NCI-H524 (cell line): ENCODE results near the gene ADAMTS16.
"Not testable (repeated sequence)": the region's sequence is repeated elsewhere in the genome, so short reads cannot be mapped to it uniquely, and the experiment has no call there.

Experiments
- DNase-seq, 2 experiments: peaks; one replicate each; lab custom pipeline; 2025; lab: John Stamatoyannopoulos, UW

Gene ADAMTS16, protein sequence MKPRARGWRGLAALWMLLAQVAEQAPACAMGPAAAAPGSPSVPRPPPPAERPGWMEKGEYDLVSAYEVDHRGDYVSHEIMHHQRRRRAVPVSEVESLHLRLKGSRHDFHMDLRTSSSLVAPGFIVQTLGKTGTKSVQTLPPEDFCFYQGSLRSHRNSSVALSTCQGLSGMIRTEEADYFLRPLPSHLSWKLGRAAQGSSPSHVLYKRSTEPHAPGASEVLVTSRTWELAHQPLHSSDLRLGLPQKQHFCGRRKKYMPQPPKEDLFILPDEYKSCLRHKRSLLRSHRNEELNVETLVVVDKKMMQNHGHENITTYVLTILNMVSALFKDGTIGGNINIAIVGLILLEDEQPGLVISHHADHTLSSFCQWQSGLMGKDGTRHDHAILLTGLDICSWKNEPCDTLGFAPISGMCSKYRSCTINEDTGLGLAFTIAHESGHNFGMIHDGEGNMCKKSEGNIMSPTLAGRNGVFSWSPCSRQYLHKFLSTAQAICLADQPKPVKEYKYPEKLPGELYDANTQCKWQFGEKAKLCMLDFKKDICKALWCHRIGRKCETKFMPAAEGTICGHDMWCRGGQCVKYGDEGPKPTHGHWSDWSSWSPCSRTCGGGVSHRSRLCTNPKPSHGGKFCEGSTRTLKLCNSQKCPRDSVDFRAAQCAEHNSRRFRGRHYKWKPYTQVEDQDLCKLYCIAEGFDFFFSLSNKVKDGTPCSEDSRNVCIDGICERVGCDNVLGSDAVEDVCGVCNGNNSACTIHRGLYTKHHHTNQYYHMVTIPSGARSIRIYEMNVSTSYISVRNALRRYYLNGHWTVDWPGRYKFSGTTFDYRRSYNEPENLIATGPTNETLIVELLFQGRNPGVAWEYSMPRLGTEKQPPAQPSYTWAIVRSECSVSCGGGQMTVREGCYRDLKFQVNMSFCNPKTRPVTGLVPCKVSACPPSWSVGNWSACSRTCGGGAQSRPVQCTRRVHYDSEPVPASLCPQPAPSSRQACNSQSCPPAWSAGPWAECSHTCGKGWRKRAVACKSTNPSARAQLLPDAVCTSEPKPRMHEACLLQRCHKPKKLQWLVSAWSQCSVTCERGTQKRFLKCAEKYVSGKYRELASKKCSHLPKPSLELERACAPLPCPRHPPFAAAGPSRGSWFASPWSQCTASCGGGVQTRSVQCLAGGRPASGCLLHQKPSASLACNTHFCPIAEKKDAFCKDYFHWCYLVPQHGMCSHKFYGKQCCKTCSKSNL

DNA sequence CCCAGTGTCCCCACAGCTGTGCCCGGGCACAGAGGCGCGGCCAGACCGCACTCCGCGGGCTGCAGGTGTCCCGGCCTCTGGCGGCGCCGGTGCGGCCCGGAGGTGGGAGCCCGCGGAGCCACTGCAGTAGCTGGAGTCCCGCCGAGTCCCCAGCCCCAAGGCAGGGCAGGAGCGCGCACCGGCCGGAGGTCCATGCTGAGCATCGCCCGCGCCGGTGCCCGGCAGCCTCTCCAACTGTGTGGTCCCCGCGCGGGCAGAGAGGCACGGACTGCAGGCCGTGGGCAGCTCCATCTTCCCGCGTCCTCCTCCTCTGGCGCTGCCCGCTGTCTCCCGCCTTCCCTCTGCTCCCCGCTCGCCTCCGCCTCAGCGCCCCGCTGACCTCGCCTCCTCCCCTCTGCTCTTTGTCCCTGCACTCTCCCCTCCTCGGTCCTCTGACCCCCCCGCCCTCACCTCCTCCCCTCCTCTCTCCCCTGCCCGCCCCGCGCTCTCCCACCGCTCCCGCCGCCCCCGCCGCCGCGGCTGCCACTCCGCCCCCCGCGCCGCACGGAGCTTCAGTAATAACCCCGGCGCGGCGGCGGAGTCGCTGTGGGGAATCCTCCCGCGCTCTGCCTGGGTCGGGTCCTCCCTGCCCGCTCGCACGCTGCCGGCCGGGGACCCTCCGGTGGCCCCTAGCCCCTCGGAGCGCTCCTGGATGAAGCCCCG lies at the start of gene ADAMTS16:
Gene ADAMTS16 (plus strand): TSS at position 554 of the 702 bp plus-strand sequence. CDS start 138 bp downstream, at position 692.
- peak in 1 of 2 experiments; percentile 53 for DNase-seq

DNA sequence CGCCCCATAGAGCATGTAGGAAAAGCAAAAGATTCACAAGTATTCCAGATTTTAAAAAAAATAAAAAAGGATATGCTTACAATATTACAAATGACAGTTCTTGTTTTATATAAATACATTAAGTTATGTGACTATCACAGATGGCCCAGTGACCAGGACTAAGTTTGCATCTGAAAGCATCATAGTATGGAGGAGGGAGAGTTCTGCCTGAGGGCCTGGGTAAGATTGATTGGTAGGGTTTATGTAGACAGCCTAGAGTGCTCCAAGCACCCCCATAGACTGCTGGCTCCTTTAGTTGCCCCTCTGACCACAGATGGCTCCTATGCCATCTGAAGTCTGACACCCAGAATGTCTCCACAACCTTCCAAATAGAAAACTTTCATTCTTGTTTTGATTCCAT lies 48.0 kb upstream of the ADAMTS16 start:
- no peak for DNase-seq

DNA sequence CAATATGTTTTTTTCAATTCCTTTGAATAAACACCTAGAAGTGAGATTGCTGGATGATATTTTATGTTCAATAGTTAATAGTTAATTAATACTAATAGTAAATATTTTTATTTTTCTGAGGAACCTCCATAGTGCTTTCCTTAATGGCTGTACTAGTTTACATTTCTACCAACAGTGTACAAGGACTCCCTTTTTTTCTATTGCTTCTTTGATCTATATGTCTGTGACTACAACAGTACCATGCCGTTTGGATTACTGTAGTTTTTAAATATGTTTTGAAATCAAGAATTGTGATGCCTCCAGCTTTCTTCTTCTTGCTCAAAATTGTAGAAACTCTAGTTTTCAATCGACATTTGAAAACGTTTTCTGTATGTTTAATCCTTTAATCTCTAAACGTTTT lies 39.5 kb upstream of the ADAMTS16 start:
- DNase-seq, result no peak

DNA sequence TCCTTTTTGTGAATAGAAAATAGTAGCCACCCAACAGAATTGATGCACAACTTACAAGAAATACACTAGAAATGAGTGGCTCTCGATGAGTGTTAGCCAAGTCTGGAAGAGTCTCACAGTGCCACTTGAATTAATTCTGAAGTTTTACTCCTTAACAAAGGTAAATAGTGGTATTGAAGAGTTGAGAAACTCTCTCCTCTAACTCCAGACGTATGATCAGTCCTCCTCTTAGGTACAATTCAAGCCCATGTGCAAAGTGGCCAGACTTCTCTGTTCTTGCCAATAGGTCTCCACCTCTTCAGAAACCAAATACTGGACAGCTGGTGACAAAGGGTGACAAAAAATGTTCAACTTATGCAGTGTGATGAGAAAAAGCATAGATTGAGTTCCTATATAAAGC lies 38.5 kb upstream of the ADAMTS16 start:
- no peak for DNase-seq

DNA sequence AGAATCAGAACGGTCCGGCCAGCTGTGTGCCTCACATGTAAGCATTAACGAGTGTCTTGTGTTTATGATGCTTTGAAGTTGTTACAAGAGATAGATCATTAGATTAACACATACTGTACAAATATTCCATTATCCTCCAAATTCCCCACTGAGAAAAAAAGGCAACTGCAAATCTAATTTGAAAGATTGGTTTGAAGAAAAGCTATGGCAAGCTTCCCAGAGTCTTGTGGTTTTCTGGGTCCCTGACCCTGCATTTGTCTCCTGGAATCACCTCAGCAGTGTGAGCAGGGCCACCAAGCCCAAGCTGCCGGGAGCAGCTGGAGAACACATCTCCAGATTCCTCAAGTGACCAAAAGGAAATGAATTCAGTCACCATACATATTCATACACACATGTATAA lies 36.9 kb upstream of the ADAMTS16 start:
- DNase-seq, result no peak

DNA sequence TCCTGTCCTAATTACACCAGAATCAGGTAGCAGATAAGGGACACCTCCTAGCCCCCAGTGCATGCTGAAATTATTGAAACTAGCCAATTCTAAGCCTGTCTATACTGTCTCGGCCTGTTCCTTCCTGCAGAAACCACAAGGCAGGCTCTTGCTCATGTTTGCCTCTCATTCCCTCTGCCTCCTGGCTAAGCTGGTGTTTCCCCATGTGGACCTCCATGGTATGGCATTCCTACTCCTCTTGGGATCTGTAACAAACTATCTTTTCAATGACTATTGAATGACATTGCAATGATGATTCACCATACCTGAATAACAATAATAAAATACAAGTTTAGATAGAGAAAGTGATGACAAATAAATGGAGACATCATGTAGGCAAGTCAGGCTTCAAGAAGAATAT lies 35.6 kb upstream of the ADAMTS16 start:
- DNase-seq, result no peak

DNA sequence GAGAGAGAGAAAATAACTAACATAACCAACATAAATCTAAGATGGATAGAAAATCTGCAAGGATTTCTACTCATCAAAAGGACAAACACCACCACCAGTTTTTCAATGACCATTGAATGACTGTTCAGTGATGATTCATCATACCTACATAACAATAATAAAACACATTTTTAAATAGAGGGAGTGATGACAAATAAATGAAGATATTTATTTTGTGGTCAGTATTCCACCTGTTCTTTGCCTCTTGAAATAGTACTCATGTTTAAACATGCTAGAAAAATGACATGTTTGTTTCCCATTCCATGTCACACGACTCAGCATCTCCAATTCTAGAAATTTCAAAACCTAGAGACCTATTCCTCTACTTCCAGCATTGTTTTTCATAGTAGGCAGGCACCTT lies 34.6 kb upstream of the ADAMTS16 start:
- DNase-seq, result no peak

DNA sequence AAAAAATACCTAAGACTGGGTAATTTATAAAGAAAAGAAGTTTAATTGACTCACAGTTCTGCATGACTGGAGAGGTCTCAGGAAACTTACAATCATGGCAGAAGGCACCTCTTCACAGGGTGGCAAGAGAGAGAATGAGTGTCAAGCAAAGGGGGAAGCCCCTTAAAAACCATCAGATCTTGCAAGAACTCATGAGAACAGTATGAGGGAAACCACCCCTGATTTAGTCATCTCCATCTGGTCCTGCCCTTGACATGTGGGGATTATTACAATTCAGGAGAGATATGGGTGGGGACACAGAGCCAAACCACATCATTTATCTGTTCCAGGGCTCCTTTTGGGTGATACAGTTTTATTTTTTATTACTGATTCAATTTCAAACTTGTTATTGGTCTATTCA lies 23.2 kb upstream of the ADAMTS16 start:
- DNase-seq, result no peak

DNA sequence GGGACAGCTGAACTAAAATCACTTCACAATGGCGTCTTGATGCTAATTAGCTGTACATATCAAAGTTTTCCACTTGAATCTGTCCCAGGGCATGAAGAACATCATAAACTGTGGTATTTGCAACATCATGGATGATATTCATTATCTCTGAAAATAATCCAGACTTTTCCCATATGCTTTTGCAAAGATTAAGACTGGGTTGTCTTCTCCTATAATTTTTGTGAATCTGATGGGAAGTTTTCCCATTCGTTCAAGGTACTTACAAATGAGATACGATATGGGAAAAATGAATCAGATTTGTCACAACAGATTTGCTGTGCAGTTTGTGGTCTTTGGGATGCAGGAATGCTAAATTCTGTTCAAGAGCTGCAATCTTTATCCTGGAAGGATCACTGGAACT lies 17.4 kb upstream of the ADAMTS16 start:
- no peak for DNase-seq

DNA sequence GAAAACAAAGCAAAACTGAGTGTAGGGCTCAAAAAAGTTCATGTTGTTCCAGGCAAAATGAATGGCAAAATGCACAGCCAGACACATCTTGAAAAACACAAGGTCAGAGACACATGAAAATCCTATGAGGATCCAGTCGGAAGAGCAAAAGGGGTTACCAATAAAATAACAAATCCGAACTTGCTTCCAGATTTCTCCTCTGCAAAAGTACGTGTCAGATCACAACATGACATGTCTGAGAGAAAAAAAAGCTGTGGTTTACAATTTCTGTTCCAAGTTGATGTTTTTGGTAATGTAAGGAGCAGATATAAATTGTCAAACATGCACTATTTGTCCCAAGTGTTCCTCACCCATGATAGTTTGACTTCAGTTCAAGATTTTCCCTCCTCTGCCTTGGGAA lies 15.9 kb upstream of the ADAMTS16 start:
- DNase-seq, result no peak

DNA sequence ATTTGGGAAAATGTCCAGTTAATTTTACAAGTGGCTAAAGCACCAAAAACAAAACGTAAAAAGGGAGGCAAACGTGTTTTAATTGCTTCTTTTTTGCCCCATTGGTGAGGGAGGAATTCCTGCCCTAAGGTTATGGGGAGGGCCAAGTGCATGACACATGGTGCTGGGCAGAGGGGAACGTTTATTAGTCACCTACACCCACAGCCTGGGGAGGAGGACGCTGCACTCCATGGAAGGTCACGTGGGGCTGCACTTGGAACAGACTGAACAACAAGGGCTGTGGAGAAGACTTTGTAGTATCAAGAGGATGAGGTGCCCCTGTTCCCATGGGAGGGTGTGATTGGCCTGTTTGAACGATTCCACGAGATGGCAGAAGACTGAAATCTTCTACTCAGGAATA lies 13.7 kb upstream of the ADAMTS16 start:
- peak in 1 of 2 experiments; percentile 14 for DNase-seq

DNA sequence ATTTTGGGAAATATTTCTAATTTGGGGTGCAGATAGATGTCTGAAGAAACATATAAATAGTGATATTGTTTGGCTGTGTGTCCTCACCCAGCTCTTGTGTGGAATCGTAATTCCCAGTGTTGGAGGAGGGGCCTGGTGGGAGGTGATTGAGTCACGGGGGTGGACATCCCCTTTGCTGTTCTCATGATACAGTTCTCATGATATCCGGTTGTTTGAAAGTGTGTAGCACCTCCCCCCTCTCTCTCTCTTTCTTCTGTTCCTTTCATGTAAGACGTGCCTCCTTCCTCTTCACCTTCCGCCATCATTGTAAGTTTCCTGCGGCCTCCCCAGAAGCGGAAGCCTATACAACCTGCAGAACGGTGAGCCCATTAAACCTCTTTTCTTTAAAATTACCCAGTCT lies 11.4 kb upstream of the ADAMTS16 start:
- DNase-seq, result no peak

DNA sequence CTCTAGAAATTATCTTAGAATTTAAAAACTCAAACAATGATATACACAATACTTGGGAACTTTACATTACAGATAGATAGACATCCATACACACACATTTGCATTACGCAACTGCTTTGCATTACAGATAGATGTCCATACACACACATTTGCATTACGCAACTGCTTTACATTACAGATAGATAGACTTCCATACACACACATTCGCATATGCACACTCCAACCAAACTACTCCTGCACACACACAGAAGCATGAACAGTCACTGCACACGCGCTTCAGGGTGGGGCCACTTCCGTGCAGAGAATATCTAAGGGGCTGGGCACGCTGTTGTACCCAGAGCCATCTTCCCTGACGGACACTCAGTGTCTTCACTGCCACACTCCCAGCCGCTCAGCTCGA lies 7.9 kb upstream of the ADAMTS16 start:
- no peak for DNase-seq

DNA sequence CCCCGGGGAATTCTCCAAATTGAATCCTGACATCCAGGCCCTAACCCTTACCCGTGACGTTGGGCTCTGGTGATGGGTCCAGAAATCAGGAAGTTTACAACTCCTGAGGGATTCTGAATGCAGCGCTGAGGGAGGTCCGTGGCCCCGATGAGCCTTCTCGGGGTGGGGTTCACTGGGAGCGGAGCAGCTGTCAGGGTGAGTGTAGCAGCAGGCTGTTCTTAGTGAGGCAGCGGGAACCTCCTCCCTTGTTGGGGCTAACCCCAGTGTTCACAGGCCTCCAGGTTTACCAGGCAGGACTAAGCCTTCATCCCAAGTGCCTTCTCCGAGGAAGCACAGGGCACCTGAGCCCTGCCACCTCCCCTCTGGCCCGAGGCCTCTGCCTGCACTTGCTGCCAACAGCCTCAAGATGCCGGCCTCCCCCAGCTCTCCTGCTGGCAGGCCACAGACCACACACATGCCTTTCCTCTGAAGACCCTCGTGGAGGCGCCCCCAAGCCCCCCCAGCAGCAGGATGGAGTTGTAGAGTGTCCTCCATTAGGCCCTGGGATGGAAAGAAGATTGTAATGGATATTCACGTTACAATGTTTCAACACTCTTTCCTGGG lies 7.3 kb upstream of the ADAMTS16 start:
- DNase-seq, result no peak

DNA sequence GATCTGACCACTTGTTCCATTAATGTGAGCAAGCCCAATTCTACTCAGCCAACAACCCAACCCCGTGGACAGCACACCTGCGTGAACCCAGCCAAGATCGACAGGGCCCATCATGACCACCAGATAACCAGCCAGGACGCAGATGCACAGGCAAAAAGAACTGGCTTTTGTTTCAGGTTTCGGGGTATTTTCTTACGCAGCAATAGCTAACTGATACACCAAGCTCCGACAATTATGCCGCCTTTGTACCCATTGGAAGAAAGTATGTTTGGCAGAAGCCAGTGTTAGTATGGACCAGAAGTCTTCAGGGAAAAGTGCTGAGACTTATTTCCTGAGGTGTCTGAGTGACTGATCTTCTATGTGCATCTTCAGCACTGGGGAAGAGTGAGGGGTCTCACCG lies 6.0 kb upstream of the ADAMTS16 start:
- no peak for DNase-seq

DNA sequence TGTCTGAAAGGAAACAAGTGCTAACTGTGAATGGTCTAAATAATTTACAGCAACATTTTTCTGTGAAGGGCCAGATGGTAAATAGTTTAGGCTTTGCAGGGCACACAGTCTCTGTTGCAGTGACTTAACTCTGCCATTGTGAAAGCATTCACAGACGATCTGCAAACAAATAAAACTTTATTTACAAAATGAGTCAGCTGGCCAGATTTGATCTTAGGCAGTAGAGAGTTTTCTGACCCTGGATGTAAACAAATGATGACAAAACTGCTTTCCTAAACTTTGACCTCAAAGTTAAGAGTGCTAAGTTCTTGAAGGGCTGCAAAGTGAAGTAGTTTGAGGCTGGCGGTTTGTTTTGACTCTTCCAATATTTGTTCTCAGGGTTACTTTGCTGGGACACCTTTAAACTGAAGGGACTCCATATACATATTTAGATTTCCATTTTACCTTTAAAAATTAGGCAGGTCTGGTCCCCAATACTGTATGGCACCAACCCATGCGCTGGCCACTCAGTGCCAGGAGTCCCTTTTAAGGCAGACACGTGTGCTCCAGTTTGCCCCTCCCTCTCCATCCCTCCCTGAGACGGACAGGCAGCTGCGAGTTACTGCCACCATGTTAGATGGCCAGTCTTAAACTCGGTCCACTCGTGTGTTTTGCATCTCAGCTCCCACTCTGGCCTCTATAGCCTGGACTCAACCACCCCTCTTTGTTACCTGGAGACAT lies 4.0 kb upstream of the ADAMTS16 start:
- DNase-seq, result no peak

DNA sequence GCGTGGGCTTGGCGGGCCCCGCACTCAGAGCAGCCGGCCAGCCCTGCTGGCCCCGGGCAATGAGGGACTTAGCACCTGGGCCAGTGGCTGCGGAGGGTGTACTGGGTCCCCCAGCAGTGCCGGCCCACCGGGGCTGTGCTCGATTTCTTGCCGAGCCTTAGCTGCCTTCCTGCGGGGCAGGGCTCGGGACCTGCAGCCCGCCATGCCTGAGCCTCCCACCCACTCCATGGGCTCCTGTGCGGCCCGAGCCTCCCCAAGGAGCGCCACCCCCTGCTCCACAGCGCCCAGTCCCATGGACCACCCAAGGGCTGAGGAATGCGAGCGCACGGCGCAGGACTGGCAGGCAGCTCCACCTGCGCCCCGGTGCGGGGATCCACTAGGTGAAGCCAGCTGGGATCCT lies 2.3 kb upstream of the ADAMTS16 start:
- not testable (repeated sequence) for DNase-seq

DNA sequence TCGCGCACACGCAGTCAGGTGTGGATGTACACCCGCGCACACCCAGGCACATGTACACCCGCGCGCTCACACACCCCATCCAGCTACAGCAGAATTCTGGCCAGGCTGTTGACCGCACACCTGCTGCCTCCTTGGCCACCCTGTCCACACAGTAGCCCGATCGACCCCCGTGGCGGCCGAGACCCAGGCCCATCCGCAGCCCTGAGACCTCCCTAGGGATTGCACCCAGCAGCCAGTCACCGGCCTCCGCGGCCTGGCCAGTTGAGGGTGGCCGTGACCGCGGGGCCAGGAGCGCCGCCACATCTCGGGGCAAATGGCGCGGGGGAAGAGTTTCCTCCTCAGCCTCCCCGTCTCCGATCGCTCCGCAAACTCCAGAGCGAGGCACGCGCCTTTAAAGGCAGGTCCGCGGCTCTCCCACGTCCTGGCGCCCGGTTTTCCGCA lies 774 bp upstream of the ADAMTS16 start:
- no peak for DNase-seq

DNA sequence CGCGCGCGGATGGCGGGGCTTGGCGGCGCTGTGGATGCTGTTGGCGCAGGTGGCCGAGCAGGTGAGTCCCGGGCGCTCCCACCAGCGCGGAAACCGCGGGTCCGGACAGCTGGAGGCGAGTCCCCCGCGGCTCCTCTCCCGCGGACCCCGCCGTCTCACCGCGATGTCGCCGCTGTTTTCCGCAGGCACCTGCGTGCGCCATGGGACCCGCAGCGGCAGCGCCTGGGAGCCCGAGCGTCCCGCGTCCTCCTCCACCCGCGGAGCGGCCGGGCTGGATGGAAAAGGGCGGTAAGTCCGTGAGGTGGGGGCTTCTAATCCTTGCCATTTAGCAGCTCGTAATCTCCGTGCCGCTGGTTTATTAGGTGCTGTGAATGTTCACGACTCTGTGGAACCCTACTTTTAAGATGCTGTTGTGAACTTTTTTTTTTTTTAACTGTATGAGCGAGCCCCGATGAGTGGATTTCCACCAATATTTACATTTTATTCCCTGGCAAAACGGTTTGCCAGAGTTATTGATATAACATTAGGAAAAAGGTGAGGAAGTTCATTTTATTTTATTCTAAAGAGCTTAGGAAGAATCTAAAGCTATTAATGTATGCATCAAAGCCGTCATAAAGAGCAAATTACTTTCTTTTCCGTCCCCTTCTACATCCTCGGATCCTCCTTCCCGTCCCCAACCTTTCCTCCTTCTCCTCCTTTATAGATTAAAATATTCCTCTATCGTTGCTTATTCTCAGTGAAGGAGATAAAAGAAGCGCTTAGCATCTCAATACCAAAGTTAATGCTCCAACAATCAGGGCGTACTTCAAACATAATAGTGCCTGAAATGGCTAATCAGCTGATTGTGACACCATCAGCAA lies 579 bp downstream of the ADAMTS16 start:
- peak; percentile 14 to 53 for DNase-seq

DNA sequence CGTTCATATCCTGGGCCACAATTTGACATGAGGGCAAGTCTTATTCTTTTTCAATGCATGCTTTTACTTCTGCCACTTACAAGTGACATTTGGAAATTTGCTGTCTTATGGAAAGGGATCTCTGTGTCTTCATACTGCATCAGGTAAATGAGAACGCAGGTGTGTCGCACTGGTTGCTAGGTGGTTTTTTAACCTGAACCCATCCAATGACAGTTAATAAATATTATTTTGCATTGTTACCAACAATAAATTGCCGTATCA lies 1.1 kb downstream of the ADAMTS16 start:
- no peak for DNase-seq
